ENCODE results near the gene HEATR3.

Gene HEATR3

GRCh38 chr16:50133214-50133613, 67.4 kb downstream of the HEATR3 start:
- no peak for TF ChIP-seq CTCF (IDR thresholded peaks at IDR 0.05; ENCODE audit: poor library complexity, severe bottlenecking)
- Histone ChIP-seq H3K4me3 (ENCODE audit: severe bottlenecking) (no peak overlapping the region), H3K36me3 (ENCODE audit: low read depth) (no peaks in the 10 kb centered on the region), H3K27ac (ENCODE audit: poor library complexity, severe bottlenecking) (no peak overlapping the region), H3K9me3 (ENCODE audit: severe bottlenecking) (no peaks in the 10 kb centered on the region), H3K27me3 (ENCODE audit: insufficient read depth, poor library complexity, severe bottlenecking) (no peaks in the 10 kb centered on the region), H3K4me1 (ENCODE audit: insufficient read depth, poor library complexity, severe bottlenecking) (no peaks in the 10 kb centered on the region)
- ATAC-seq (ENCODE audit: low read depth), result no peak
- DNase-seq (ENCODE audit: low spot score), result no peak

GRCh38 chr16:50136399-50136798, 70.6 kb downstream of the HEATR3 start:
- Histone ChIP-seq H3K27me3 (ENCODE audit: insufficient read depth, poor library complexity, severe bottlenecking) (no peaks in the 10 kb centered on the region), H3K4me3 (ENCODE audit: severe bottlenecking) (no peak overlapping the region), H3K27ac (ENCODE audit: poor library complexity, severe bottlenecking) (no peak overlapping the region), H3K4me1 (ENCODE audit: insufficient read depth, poor library complexity, severe bottlenecking) (no peaks in the 10 kb centered on the region), H3K9me3 (ENCODE audit: severe bottlenecking) (no peaks in the 10 kb centered on the region), H3K36me3 (ENCODE audit: low read depth) (no peaks in the 10 kb centered on the region)
- DNase-seq (ENCODE audit: low spot score), result no peak
- no peak for TF ChIP-seq CTCF (IDR thresholded peaks at IDR 0.05; ENCODE audit: poor library complexity, severe bottlenecking)
- no peak for ATAC-seq (ENCODE audit: low read depth)

DNA sequence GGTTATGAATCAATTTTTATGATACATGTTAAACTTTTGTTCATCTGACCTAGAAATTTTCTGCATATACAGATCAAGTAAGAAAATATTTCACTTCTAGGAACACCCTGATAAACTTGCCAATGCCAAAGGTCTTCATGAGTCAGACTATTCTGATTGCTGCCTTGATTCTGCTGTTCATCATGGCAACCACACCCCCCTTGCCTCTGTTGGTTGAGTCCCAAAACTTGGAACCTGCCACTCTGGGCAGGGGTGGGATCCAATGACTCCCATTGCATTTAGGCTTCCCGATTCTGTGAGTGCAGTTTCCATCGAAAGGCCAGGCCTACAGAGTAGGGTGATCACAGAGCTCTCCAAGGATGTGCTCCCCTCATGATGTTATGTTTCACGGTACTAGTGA, 71.5 kb downstream of the HEATR3 start:
- TF ChIP-seq CTCF (IDR thresholded peaks at IDR 0.05; ENCODE audit: poor library complexity, severe bottlenecking), result no peak
- Histone ChIP-seq H3K4me3 (ENCODE audit: severe bottlenecking) (no peak overlapping the region), H3K9me3 (ENCODE audit: severe bottlenecking) (no peaks in the 10 kb centered on the region), H3K27me3 (ENCODE audit: insufficient read depth, poor library complexity, severe bottlenecking) (no peaks in the 10 kb centered on the region), H3K27ac (ENCODE audit: poor library complexity, severe bottlenecking) (no peak overlapping the region), H3K36me3 (ENCODE audit: low read depth) (no peaks in the 10 kb centered on the region), H3K4me1 (ENCODE audit: insufficient read depth, poor library complexity, severe bottlenecking) (no peaks in the 10 kb centered on the region)
- DNase-seq (ENCODE audit: low spot score) (no peak), ATAC-seq (ENCODE audit: low read depth) (no peak)

DNA sequence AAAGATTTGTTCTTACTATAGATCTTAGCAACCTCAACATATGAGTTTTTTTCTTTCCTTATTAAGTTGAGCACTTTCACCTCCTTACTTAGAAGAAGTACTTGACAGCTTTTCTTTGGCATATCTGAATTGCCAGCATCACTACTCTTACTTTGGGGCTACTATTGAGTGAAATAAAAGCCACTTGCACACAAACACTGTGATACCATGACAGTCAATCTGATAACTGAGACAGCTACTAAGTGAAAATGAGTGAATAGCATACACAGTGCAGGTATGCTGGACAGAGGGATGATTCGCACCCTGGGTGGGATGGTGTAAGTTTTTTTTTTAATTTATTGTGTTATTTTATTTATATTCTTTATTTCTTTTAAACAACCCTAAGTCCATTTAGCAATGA, 73.8 kb downstream of the HEATR3 start:
- H3K27ac ChIP-seq (ENCODE audit: poor library complexity, severe bottlenecking), result no peak overlapping the region
- TF ChIP-seq CTCF (IDR thresholded peaks at IDR 0.05; ENCODE audit: poor library complexity, severe bottlenecking), result no peak
- DNase-seq (ENCODE audit: low spot score) (no peak), ATAC-seq (ENCODE audit: low read depth) (no peak)
- no peak overlapping the region for H3K4me3 ChIP-seq (ENCODE audit: severe bottlenecking)
- H3K9me3 ChIP-seq (ENCODE audit: severe bottlenecking), result no peaks in the 10 kb centered on the region
- H3K27me3 ChIP-seq (ENCODE audit: insufficient read depth, poor library complexity, severe bottlenecking), result no peaks in the 10 kb centered on the region
- H3K36me3 ChIP-seq (ENCODE audit: low read depth), result no peaks in the 10 kb centered on the region
- H3K4me1 ChIP-seq (ENCODE audit: insufficient read depth, poor library complexity, severe bottlenecking), result no peaks in the 10 kb centered on the region

DNA sequence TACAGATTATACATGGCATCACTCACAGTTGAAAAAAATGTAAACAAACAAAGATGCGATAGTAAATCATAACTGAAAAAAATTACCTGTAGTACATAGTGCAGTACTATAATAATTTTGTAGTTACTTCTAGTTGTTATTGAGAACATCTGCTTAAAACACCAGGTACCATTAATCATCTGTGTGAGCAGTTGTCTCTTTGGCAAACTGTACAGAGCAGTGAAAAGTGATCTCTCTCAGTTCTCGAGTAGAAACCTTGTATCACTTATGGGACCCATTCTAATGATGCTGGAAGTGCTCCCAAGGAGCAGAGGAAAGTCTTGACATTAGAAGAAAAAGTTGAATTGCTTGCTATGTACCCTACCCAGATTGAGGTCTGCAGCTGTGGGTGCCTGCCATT, 78.4 kb downstream of the HEATR3 start:
- Histone ChIP-seq H3K4me1 (ENCODE audit: insufficient read depth, poor library complexity, severe bottlenecking) (no peaks in the 10 kb centered on the region), H3K27me3 (ENCODE audit: insufficient read depth, poor library complexity, severe bottlenecking) (no peaks in the 10 kb centered on the region), H3K9me3 (ENCODE audit: severe bottlenecking) (no peaks in the 10 kb centered on the region), H3K27ac (ENCODE audit: poor library complexity, severe bottlenecking) (no peak overlapping the region), H3K36me3 (ENCODE audit: low read depth) (no peaks in the 10 kb centered on the region), H3K4me3 (ENCODE audit: severe bottlenecking) (no peak overlapping the region)
- ATAC-seq (ENCODE audit: low read depth) (no peak), DNase-seq (ENCODE audit: low spot score) (no peak)
- TF ChIP-seq CTCF (IDR thresholded peaks at IDR 0.05; ENCODE audit: poor library complexity, severe bottlenecking), result no peak
